Subcutaneous adipose tissue (tissue), 4 donors: ENCODE results near the gene RTP3. TPM values are rescaled to one million over a fixed set of nuclear protein-coding genes. Genes with fewer than 3 reads are reported as not detected.

Experiments used
- CTCF ChIP-seq: fragments of 450-650 bp; IDR thresholded peaks from one replicate; pipeline ENCODE4 v1.5.1; 2016; ENCODE audit warnings: low read depth, mild to moderate bottlenecking, control low read depth, antibody characterized with exemption, moderate library complexity
- total RNA-seq, 4 donors: library from RNA; depleted of rRNA; stranded (reverse); fragments of >200 nt; gene quantifications; one replicate each; pipeline ENCODE4 v1.1.0, GENCODE V29; 2016

Gene RTP3
- total RNA-seq, 4 donors from 2014 or later: not detected

- no peak for TF ChIP-seq CTCF
Observed at GRCh38 chr3:46512191-46512749, 14.5 kb downstream of the RTP3 start.

GRCh38 chr3:46516521-46516920, 18.7 kb downstream of the RTP3 start:
- no peak for TF ChIP-seq CTCF

- no peak for TF ChIP-seq CTCF
Observed at GRCh38 chr3:46517016-46517783, 19.4 kb downstream of the RTP3 start.

GRCh38 chr3:46517784-46518181, 20.0 kb downstream of the RTP3 start:
- TF ChIP-seq CTCF: no peak

- TF ChIP-seq CTCF: no peak
Observed at GRCh38 chr3:46519952-46520351, 22.2 kb downstream of the RTP3 start.

GRCh38 chr3:46520531-46520930, 22.8 kb downstream of the RTP3 start:
- no peak for TF ChIP-seq CTCF

GRCh38 chr3:46521096-46521495, 23.3 kb downstream of the RTP3 start:
- TF ChIP-seq CTCF: no peak
